Measurements from ENCODE around the gene LLGL2.

GRCh38 chr17:75500419-75501216 is 24.9 kb upstream of the LLGL2 start:
- TF ChIP-seq CTCF (IDR thresholded peaks at IDR 0.05) (no peak), EP300 (IDR thresholded peaks at IDR 0.05) (no peak), POLR2A (IDR thresholded peaks at IDR 0.05) (no peak)
